ENCODE results near the gene MTERF1. TPM values are rescaled to one million over a fixed set of nuclear protein-coding genes. Genes with fewer than 3 reads are reported as not detected.
"Not testable (repeated sequence)": the region's sequence is repeated elsewhere in the genome, so short reads cannot be mapped to it uniquely, and the experiment has no call there.

The MTERF1 gene
- total RNA-seq, 2 donors from 2014 or later: 14.8 to 16.8 TPM

DNA sequence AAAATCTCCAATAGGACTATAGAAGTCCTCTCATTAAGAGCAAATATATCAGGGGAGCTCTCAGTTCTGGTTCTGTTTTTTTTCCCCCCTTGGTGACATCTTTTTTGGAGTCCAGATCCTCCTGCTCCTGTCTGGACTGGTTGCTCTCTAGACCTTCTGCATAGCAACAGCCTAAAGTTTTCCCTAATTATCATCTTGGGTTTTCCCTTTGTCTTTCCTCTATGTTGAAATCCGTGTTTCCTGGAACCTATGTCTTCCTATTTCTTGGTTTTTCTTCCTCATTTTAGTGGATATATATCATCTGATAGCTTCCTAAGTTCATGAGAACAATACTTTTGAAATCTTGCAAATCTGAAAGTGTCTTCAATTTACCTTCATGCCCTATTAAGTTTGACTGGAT is 29.7 kb upstream of the MTERF1 start:
- Histone ChIP-seq H3K4me3 (no peak overlapping the region), H3K9me3 (no peaks in the 10 kb centered on the region), H3K4me1 (no peaks in the 10 kb centered on the region), H3K27ac (no peak overlapping the region), H3K27me3 (no peaks in the 10 kb centered on the region), H3K36me3 (no peaks in the 10 kb centered on the region), H3K9ac (ENCODE audit: low read depth in 2 of 2, low read length in 2 of 2) (no peak overlapping the region)
- TF ChIP-seq, protein P1, sequence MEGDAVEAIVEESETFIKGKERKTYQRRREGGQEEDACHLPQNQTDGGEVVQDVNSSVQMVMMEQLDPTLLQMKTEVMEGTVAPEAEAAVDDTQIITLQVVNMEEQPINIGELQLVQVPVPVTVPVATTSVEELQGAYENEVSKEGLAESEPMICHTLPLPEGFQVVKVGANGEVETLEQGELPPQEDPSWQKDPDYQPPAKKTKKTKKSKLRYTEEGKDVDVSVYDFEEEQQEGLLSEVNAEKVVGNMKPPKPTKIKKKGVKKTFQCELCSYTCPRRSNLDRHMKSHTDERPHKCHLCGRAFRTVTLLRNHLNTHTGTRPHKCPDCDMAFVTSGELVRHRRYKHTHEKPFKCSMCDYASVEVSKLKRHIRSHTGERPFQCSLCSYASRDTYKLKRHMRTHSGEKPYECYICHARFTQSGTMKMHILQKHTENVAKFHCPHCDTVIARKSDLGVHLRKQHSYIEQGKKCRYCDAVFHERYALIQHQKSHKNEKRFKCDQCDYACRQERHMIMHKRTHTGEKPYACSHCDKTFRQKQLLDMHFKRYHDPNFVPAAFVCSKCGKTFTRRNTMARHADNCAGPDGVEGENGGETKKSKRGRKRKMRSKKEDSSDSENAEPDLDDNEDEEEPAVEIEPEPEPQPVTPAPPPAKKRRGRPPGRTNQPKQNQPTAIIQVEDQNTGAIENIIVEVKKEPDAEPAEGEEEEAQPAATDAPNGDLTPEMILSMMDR (IDR thresholded peaks at IDR 0.05): no peak
- intact Hi-C loops (cut with DNase I): no loop called here
- DNase-seq: no peak

DNA sequence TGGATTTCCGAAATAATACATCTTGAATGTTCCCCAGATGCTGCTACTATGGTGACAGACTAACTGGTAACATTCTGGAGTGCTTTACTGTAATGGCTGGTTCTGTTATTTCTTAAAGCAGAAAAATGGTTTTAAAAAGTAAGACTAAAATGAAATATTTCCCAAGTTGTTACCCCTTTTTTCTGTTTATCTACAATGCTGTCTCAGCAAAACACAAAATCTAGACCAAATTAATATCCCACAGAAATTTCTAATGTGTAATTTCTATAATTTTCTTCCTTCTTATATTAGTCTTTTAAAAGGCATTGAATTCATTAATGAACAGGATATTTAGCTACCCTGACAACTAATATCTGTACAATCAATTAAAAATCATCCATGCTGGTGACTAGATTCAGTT is 19.1 kb upstream of the MTERF1 start:
- no peak overlapping the region for H3K27ac ChIP-seq
- no peaks in the 10 kb centered on the region for H3K9me3 ChIP-seq
- TF ChIP-seq, protein P1 (IDR thresholded peaks at IDR 0.05): no peak
- intact Hi-C loops (cut with DNase I): no loop called here
- no peaks in the 10 kb centered on the region for H3K36me3 ChIP-seq
- DNase-seq: no peak
- H3K4me3 ChIP-seq: no peak overlapping the region
- no peak overlapping the region for H3K9ac ChIP-seq (ENCODE audit: low read depth in 2 of 2, low read length in 2 of 2)
- H3K4me1 ChIP-seq: no peaks in the 10 kb centered on the region
- H3K27me3 ChIP-seq: no peaks in the 10 kb centered on the region

DNA sequence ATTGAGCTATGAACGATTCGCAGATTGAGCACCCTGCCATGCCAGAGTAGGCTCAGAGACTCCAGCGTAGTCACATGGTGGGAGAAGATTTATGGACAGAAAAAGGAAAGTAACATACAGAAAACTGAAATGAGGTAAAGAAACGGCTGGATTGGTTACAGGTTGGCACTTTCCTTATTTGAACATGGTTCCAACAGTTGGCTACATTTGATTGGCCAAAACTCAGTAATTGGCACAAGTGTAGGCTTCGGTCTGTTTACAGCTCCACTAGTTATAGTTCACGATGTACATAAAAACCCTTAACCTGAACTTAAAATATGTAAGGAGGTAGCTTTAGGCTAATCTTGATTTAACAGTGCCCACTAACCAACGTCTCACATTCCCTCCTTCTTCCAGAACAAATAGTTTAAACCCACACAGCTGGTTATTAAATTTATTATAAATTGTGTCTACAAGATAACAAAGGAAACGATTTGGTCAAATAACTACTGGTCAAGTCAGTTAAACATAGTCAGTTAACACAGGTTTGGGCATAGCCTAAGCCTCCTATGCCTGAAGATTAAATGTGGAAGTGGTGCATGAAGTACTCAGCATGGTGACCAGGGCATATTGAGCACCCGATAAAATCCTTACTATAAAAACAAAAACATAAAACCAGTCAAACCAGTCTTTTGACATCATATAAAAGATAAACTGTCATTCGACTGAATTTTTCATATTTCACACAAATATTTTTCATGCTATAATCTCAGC is 17.9 kb upstream of the MTERF1 start:
- TF ChIP-seq, protein P1 (IDR thresholded peaks at IDR 0.05): no peak
- H3K9ac ChIP-seq (ENCODE audit: low read depth in 2 of 2, low read length in 2 of 2): no peak overlapping the region
- intact Hi-C loops (cut with DNase I): no loop called here
- H3K4me3 ChIP-seq: no peak overlapping the region
- H3K27ac ChIP-seq: no peak overlapping the region
- H3K27me3 ChIP-seq: no peaks in the 10 kb centered on the region
- H3K36me3 ChIP-seq: no peaks in the 10 kb centered on the region
- no peaks in the 10 kb centered on the region for H3K9me3 ChIP-seq
- no peaks in the 10 kb centered on the region for H3K4me1 ChIP-seq
- DNase-seq: no peak

GRCh38 chr7:91894781-91895480 is 14.4 kb upstream of the MTERF1 start:
- intact Hi-C loops (cut with DNase I): no loop called here
- TF ChIP-seq, protein P1 (IDR thresholded peaks at IDR 0.05): no peak
- Histone ChIP-seq H3K36me3 (no peaks in the 10 kb centered on the region), H3K4me3 (no peak overlapping the region), H3K9ac (ENCODE audit: low read depth in 2 of 2, low read length in 2 of 2) (no peak overlapping the region), H3K27me3 (no peaks in the 10 kb centered on the region), H3K27ac (no peak overlapping the region), H3K4me1 (no peaks in the 10 kb centered on the region), H3K9me3 (no peaks in the 10 kb centered on the region)
- no peak for DNase-seq

GRCh38 chr7:91893699-91894098 is 13.2 kb upstream of the MTERF1 start:
- H3K36me3 ChIP-seq; intact Hi-C loops (cut with DNase I); H3K4me3 ChIP-seq; DNase-seq; H3K27me3 ChIP-seq; H3K4me1 ChIP-seq; H3K9ac ChIP-seq (ENCODE audit: low read depth in 2 of 2, low read length in 2 of 2); H3K9me3 ChIP-seq; H3K27ac ChIP-seq: not testable (repeated sequence)

GRCh38 chr7:91892821-91893340 is 12.4 kb upstream of the MTERF1 start:
- Histone ChIP-seq H3K36me3 (no peaks in the 10 kb centered on the region), H3K9ac (ENCODE audit: low read depth in 2 of 2, low read length in 2 of 2) (no peak overlapping the region), H3K27me3 (no peaks in the 10 kb centered on the region), H3K27ac (no peak overlapping the region), H3K4me3 (no peak overlapping the region), H3K9me3 (no peaks in the 10 kb centered on the region), H3K4me1 (no peaks in the 10 kb centered on the region)
- DNase-seq: no peak
- intact Hi-C loops (cut with DNase I): no loop called here
- TF ChIP-seq, protein P1 (IDR thresholded peaks at IDR 0.05): no peak
